Body of pancreas (tissue), 4 donors: ENCODE data around the gene ZNF277. TPM values are rescaled to one million over a fixed set of nuclear protein-coding genes. Genes with fewer than 3 reads are reported as not detected.
"Not testable (repeated sequence)": the region's sequence is repeated elsewhere in the genome, so short reads cannot be mapped to it uniquely, and the experiment has no call there.

Source experiments
- ATAC-seq: fragments of 150-250 bp; one replicate; pipeline ENCODE4 v1.9.1; 2016
- DNase-seq, 4 donors: peaks; one replicate each; pipeline ENCODE4 v3.0.0-alpha.2; 2019
- H3K27ac ChIP-seq, 4 donors: fragments of 200-600 bp; sonication (generic); 1 replicate in 3 of 4; 2 replicates in 1 of 4; pipeline versions ENCODE4 v1.5.1 to v1.6.1; 2016 to 2019; ENCODE audit warnings: mild to moderate bottlenecking in 1 of 4, mixed read lengths in 1 of 4, moderate library complexity in 1 of 4
- H3K27me3 ChIP-seq, 2 donors: fragments of 200-600 bp; sonication (generic); one replicate each; pipeline ENCODE4 v1.6.0; 2016; ENCODE audit warnings: mild to moderate bottlenecking in 1 of 2
- H3K36me3 ChIP-seq, 2 donors: fragments of 200-600 bp; sonication (generic); replicated peaks in 1 of 2; 2 replicates each; pipeline ENCODE4 v1.5.1; 2016; ENCODE audit warnings: low read depth in 2 of 2; ENCODE audit not compliant: insufficient read depth in 1 of 2
- H3K4me1 ChIP-seq: fragments of 200-600 bp; sonication (generic); one replicate; pipeline ENCODE4 v1.6.0; 2016
- H3K4me3 ChIP-seq, 2 donors: fragments of 200-600 bp; sonication (generic); 1 replicate in 1 of 2; 2 replicates in 1 of 2; pipeline ENCODE4 v1.5.1; 2016 to 2019
- H3K9me3 ChIP-seq, 3 donors: fragments of 200-600 bp; sonication (generic); 1 replicate in 2 of 3; 2 replicates in 1 of 3; pipeline ENCODE4 v1.5.1; 2016
- POLR2A ChIP-seq, 3 donors: fragments of 450-650 bp; IDR thresholded peaks; one replicate each; pipeline ENCODE4 v1.6.1; 2016; ENCODE audit warnings: antibody characterized with exemption in 3 of 3, mild to moderate bottlenecking in 2 of 3
- WGBS, 2 donors: methylation state at CpG; one replicate each; pipeline ENCODE4 v1.1.5; 2017; 5-methylcytosine and 5-hydroxymethylcytosine counted together
- intact Hi-C: fragments of 100-400 bp; cut with DNase I; formaldehyde crosslinking; loops from one replicate; pipeline ENCODE4 v1.15.1; 2023
- total RNA-seq, 2 donors: library from RNA; depleted of rRNA; stranded (reverse); fragments of >200 nt; gene quantifications; one replicate each; pipeline ENCODE4 v1.1.0, GENCODE V29; 2016
- TF ChIP-seq, protein P1 (sequence below), 7 experiments: fragments of 450-650 bp in 4 of 7; fragments of 200-600 bp in 3 of 7; sonication (generic) in 3 of 7; IDR thresholded peaks; one replicate each; pipeline ENCODE4 v1.5.1; 2016 to 2019; ENCODE audit warnings: antibody characterized with exemption in 7 of 7

ZNF277 gene
- total RNA-seq, 2 donors from 2014 or later, result 12.9 to 34.0 TPM

DNA sequence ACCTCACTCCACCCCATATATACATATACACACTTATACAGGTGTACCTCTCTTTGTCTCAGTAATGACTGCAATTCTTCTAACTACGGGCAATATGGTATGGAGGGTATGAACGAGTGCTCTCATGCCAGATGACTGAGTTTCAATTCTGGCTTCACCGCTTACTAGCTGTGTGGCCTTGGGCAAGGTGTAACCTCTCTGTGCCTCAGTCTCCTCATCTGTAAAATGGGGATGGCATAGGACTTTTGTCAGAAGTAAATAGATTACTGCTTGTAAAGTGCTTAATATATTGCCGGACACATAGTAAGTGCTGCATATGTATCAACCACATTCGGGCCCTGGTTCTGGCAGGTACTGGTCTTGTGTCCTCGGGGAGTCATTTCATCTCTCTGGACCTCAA lies 183.7 kb downstream of the ZNF277 start:
- TF ChIP-seq POLR2A (IDR thresholded peaks at IDR 0.05), result no peak
- TF ChIP-seq, protein P1, sequence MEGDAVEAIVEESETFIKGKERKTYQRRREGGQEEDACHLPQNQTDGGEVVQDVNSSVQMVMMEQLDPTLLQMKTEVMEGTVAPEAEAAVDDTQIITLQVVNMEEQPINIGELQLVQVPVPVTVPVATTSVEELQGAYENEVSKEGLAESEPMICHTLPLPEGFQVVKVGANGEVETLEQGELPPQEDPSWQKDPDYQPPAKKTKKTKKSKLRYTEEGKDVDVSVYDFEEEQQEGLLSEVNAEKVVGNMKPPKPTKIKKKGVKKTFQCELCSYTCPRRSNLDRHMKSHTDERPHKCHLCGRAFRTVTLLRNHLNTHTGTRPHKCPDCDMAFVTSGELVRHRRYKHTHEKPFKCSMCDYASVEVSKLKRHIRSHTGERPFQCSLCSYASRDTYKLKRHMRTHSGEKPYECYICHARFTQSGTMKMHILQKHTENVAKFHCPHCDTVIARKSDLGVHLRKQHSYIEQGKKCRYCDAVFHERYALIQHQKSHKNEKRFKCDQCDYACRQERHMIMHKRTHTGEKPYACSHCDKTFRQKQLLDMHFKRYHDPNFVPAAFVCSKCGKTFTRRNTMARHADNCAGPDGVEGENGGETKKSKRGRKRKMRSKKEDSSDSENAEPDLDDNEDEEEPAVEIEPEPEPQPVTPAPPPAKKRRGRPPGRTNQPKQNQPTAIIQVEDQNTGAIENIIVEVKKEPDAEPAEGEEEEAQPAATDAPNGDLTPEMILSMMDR (IDR thresholded peaks at IDR 0.05), result no peak
- H3K4me3 ChIP-seq, result no peak overlapping the region
- no peaks in the 10 kb centered on the region for H3K36me3 ChIP-seq
- H3K4me1 ChIP-seq, result peaks cover 11% of the 10 kb centered on the region
- 81 to 83% methylated on average over 6 of the region's 6 CpGs for WGBS, 2 donors
- intact Hi-C loops, result no loop called here
- ATAC-seq (no peak), DNase-seq (no peak)
- H3K9me3 ChIP-seq, result no peaks in the 10 kb centered on the region
- H3K27me3 ChIP-seq, result no peaks in the 10 kb centered on the region
- H3K27ac ChIP-seq, result no peak overlapping the region

DNA sequence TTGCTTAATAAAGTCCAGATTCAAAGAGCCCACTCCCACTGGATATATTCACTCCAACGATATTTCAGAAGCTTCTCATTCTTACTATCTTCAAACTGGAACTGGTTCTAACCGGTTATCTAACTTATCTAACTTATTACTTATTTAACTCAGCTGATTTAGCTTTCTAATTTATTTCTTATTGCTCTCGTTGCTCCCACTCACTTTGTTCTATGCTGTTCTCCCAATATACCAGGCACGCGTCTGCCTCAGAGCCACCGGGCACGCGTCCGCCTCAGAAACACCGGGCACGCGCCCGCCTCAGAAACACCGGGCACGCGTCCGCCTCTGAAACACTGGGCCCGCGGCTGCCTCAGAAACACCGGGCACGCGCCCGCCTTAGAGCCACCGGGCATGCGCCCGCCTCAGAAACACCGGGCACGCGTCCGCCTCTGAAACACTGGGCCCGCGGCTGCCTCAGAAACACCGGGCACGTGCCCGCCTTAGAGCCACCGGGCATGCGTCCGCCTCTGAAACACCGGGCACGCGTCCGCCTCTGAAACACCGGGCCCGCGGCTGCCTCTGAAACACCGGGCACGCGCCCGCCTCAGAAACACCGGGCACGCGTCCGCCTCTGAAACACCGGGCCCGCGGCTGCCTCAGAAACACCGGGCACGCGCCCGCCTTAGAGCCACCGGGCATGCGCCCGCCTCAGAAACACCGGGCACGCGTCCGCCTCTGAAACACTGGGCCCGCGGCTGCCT lies 184.8 kb downstream of the ZNF277 start:
- H3K4me3 ChIP-seq, result peak overlapping the region in 1 of 2 donors; percentile 47
- ATAC-seq, result peak; percentile 78
- intact Hi-C loops, result not testable (repeated sequence)

DNA sequence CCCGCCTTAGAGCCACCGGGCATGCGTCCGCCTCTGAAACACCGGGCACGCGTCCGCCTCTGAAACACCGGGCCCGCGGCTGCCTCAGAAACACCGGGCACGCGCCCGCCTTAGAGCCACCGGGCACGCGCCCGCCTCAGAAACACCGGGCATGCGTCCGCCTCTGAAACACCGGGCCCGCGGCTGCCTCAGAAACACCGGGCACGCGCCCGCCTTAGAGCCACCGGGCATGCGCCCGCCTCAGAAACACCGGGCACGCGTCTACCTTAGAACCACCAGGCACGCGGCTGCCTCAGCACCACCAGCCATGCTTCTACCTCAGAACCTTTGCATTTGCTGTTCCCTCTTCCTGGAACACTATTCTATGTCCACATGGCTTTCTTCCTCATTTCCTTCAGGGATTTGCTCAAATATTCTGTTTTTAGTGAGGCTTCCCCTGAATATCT lies 185.4 kb downstream of the ZNF277 start:
- Histone ChIP-seq H3K4me3 (peak overlapping the region; percentile 34 to 47), H3K27ac (peak overlapping the region; percentile 77 to 86 (median 84)), H3K4me1 (peaks cover 11% of the 10 kb centered on the region)
- H3K9me3 ChIP-seq, intact Hi-C loops, H3K27me3 ChIP-seq, H3K36me3 ChIP-seq: not testable (repeated sequence)
- peak; percentile 91 for ATAC-seq
- peak; percentile 74 to 88 (median 81) for DNase-seq
- WGBS, 2 donors, result 1 to 3% methylated on average over 8 to 37 of the region's 37 CpGs
- TF ChIP-seq POLR2A (IDR thresholded peaks at IDR 0.05), result peak in 2 of 3 donors; percentile 17 to 33

More for the DNA sequence above, 184.8 kb downstream of the ZNF277 start:
- not testable (repeated sequence) for H3K36me3 ChIP-seq, H3K9me3 ChIP-seq, H3K27me3 ChIP-seq
- peaks cover 11% of the 10 kb centered on the region for H3K4me1 ChIP-seq
- 1 to 2% methylated on average over 28 to 46 of the region's 69 CpGs for WGBS, 2 donors
- peak; percentile 67 to 84 (median 72) for DNase-seq
- H3K27ac ChIP-seq, result peak overlapping the region; percentile 77 to 86 (median 84)

Other genes with a start within 250 kb of the ZNF277 start
- gene DOCK4, start 296 bp upstream of the ZNF277 start, total RNA-seq, result 10 to 100 TPM; 24.9 to 34.6 TPM
- gene IFRD1, start 243.8 kb downstream of the ZNF277 start, total RNA-seq, result 100 to 1,000 TPM; 119 to 154 TPM